PC-3 (cell line): ENCODE measurements around the gene ANKS1A. TPM values are rescaled to one million over a fixed set of nuclear protein-coding genes. Genes with fewer than 3 reads are reported as not detected.

Experiments used
- ATAC-seq: fragments of 200-7000 bp; cut with Tn5 transposase; 2 replicates; pipeline ENCODE4 v1.9.1; 2020; ENCODE audit warnings: mild to moderate bottlenecking, moderate library complexity
- BruUV-seq: library from RNA; stranded (reverse); fragments of 400-500 nt; replicated peaks from 2 replicates; lab custom pipeline; 2021; lab: Mats Ljungman, UMichigan
- CTCF ChIA-PET: fragments of 300-600 bp; sonication (Branson Sonifier 250); formaldehyde crosslinking; loops from one replicate; lab custom pipeline; 2022; ENCODE audit warnings: antibody characterized with exemption; lab: Charles Lee
- POLR2A ChIA-PET: fragments of 300-600 bp; sonication (Branson Sonifier 250); formaldehyde crosslinking; loops from one replicate; lab custom pipeline; 2022; ENCODE audit warnings: antibody characterized with exemption; ENCODE audit not compliant: unreplicated experiment; lab: Charles Lee
- DNase-seq: peaks from one replicate; pipeline ENCODE4 v3.0.0-alpha.2; 2015
- H2AFZ ChIP-seq: fragments of 300-600 bp; sonication (generic); 2 replicates; pipeline ENCODE4 v1.6.0; 2016; ENCODE audit warnings: antibody characterized with exemption, low read length
- H3F3A ChIP-seq: fragments of 300-600 bp; sonication (generic); one replicate; pipeline ENCODE4 v1.6.0; 2017; ENCODE audit warnings: antibody characterized with exemption, low read length, control low read depth, mild to moderate bottlenecking; ENCODE audit not compliant: unreplicated experiment
- H3K27ac ChIP-seq: fragments of 300-600 bp; sonication (generic); 2 replicates; pipeline ENCODE4 v1.5.1; 2016; ENCODE audit warnings: mild to moderate bottlenecking, low read length
- H3K27me3 ChIP-seq: fragments of 300-600 bp; sonication (generic); 2 replicates; pipeline ENCODE4 v1.6.1; 2016; ENCODE audit warnings: low read length, mixed read lengths
- H3K36me3 ChIP-seq: fragments of 300-600 bp; sonication (generic); 2 replicates; pipeline ENCODE4 v1.6.1; 2016; ENCODE audit warnings: low read depth, mixed run types, low read length, mixed read lengths
- H3K4me1 ChIP-seq: fragments of 300-600 bp; sonication (generic); 2 replicates; pipeline ENCODE4 v1.5.1; 2016; ENCODE audit warnings: low read length; ENCODE audit not compliant: insufficient read depth
- H3K4me2 ChIP-seq: fragments of 300-600 bp; sonication (generic); 2 replicates; pipeline ENCODE4 v1.6.0; 2016; ENCODE audit warnings: low read length
- H3K4me3 ChIP-seq: fragments of 300-600 bp; sonication (generic); 2 replicates; pipeline ENCODE4 v1.5.1; 2016; ENCODE audit warnings: mild to moderate bottlenecking, low read length, mixed read lengths
- H3K79me2 ChIP-seq: fragments of 300-600 bp; sonication (generic); 2 replicates; pipeline ENCODE4 v1.6.1; 2017; ENCODE audit warnings: low read length, mixed read lengths
- H3K9ac ChIP-seq: fragments of 300-600 bp; sonication (generic); 2 replicates; pipeline ENCODE4 v1.6.0; 2016; ENCODE audit warnings: mild to moderate bottlenecking, low read length
- H3K9me2 ChIP-seq: fragments of 300-600 bp; sonication (generic); replicated peaks from 2 replicates; pipeline ENCODE4 v1.6.1; 2016; ENCODE audit warnings: mixed run types, low read length, mixed read lengths
- H3K9me3 ChIP-seq: fragments of 300-600 bp; sonication (generic); 2 replicates; pipeline ENCODE4 v1.6.1; 2016; ENCODE audit warnings: low read length, mixed read lengths
- H4K20me1 ChIP-seq: fragments of 300-600 bp; sonication (generic); 2 replicates; pipeline ENCODE4 v1.6.1; 2016; ENCODE audit warnings: low read length, mixed read lengths
- EZH2 ChIP-seq: fragments of 300-600 bp; sonication (generic); IDR thresholded peaks from one replicate; pipeline ENCODE4 v1.6.1; 2017; ENCODE audit warnings: antibody characterized with exemption, mild to moderate bottlenecking, low read length; ENCODE audit not compliant: unreplicated experiment
- EZH2phosphoT487 ChIP-seq: fragments of 300-600 bp; sonication (generic); IDR thresholded peaks from 2 replicates; pipeline ENCODE4 v1.6.1; 2018; ENCODE audit warnings: mild to moderate bottlenecking, antibody characterized with exemption, low read length, borderline replicate concordance
- intact Hi-C: fragments of 100-400 bp; cut with micrococcal nuclease; formaldehyde crosslinking; loops from 2 replicates; pipeline ENCODE4 v1.9.0; 2023
- total RNA-seq: library from RNA; depleted of rRNA; stranded (reverse); fragments of >200 nt; gene quantifications from 2 replicates; pipeline ENCODE4 v1.2.3, GENCODE V29; 2014
- TF ChIP-seq, protein P1 (sequence below): fragments of 300-600 bp; sonication (generic); conservative IDR thresholded peaks from 2 replicates; pipeline ENCODE4 v1.5.1; 2017; ENCODE audit warnings: antibody characterized with exemption, low read depth, mild to moderate bottlenecking, low read length

The ANKS1A gene
- total RNA-seq, 1 experiment from 2014 or later = 18.8 TPM

DNA sequence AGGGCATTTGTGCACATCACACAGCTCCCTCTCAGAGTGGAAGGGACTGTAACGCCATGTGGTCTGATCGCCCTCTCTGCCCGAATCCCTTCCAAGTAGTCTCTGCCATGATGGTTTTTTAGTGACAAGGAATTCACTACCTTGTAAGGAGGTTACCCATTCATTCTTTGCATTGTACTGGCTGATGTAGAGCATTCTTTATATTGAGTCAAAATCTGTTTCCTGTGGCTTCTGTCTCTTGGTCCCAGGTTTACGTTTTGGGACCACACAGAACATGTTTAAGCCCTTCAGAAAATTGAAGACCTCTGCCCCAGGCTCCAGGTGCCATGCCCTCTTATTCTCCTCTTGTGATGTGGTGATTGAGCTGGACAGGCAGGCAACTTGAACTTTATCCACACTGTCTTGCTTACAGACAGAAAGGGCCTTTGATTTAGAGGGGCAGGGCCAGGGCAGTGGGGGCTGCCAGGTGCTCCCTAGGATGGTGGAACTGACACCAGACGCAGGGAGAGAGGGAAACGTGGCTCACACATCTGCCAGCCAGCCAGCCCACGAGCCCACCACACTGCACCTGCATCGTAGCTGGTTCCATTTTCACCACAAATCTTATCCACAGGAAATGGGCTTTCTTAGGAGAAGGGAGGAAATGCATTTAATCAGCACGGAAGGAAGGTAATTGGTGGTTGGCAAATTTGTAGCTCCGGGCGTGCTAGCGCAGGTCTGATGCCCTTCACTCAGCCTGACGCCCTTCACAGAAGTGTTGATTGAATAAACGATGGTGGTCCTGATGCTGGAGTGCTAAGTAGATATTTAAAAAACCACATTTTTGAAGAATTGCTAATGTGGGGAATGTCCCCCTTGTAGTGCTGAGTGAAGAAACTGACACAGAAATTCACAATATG, 173.9 kb downstream of the ANKS1A start:
- Histone ChIP-seq H3K27ac (no peak overlapping the region), H3F3A (no peaks in the 10 kb centered on the region), H3K79me2 (no peaks in the 10 kb centered on the region), H4K20me1 (no peaks in the 10 kb centered on the region), H2AFZ (no peak overlapping the region), H3K4me1 (no peaks in the 10 kb centered on the region), H3K9ac (no peak overlapping the region), H3K9me3 (no peaks in the 10 kb centered on the region), H3K9me2 (no peaks in the 10 kb centered on the region), H3K36me3 (no peaks in the 10 kb centered on the region; the same call in 1 of the 2 replicates), H3K27me3 (no peaks in the 10 kb centered on the region), H3K4me2 (no peak overlapping the region), H3K4me3 (no peak overlapping the region)
- TF ChIP-seq EZH2 (no peak), EZH2phosphoT487 (no peak)
- TF ChIP-seq, protein P1, sequence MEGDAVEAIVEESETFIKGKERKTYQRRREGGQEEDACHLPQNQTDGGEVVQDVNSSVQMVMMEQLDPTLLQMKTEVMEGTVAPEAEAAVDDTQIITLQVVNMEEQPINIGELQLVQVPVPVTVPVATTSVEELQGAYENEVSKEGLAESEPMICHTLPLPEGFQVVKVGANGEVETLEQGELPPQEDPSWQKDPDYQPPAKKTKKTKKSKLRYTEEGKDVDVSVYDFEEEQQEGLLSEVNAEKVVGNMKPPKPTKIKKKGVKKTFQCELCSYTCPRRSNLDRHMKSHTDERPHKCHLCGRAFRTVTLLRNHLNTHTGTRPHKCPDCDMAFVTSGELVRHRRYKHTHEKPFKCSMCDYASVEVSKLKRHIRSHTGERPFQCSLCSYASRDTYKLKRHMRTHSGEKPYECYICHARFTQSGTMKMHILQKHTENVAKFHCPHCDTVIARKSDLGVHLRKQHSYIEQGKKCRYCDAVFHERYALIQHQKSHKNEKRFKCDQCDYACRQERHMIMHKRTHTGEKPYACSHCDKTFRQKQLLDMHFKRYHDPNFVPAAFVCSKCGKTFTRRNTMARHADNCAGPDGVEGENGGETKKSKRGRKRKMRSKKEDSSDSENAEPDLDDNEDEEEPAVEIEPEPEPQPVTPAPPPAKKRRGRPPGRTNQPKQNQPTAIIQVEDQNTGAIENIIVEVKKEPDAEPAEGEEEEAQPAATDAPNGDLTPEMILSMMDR = no peak
- DNase-seq = no peak
- POLR2A ChIA-PET = no interaction called here
- no peak for ATAC-seq
- intact Hi-C loops = no loop called here
- CTCF ChIA-PET = interaction anchor here (0.6 kb wide), 1 partner anchor 28 kb away, joined by 5 read pairs; no protein-coding TSS in a partner anchor
- no TSS peak for BruUV-seq

DNA sequence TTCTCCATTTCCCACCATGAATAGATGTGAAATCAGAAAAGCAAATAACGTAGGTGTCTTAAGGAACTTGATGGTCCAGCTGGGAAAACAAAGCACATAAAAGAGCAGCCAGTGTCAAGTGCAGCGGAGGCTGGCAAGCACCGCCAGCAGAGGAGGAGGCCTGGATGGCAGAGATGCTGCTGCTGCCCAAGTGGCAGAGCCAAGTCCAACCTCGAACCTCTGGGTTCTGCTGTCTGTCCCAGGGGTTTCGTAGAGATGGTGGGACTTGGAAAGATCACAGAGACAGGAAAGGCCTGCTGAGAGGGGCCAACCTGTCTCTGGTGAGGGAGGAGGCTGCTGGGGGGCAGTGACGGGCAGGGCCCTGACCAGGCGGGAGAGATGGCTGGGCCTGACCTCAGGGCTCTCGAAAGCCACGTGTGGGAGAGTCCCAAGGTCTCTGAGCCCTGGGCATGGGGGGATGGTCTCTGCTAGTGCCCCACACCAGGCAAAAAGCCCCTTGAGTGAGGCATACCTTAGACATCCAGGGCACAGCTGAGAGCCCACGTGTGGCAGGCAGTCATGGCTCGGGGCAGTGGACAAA, 174.7 kb downstream of the ANKS1A start:
- ATAC-seq (no peak), DNase-seq (no peak)
- H3K27ac ChIP-seq = no peak overlapping the region
- H3K4me3 ChIP-seq = no peak overlapping the region
- ChIA-PET POLR2A (no interaction called here), CTCF (no interaction called here)
- no peaks in the 10 kb centered on the region for H3F3A ChIP-seq
- H3K4me1 ChIP-seq = no peaks in the 10 kb centered on the region
- no peaks in the 10 kb centered on the region for H3K79me2 ChIP-seq
- intact Hi-C loops = no loop called here
- no peak overlapping the region for H3K4me2 ChIP-seq
- no peaks in the 10 kb centered on the region for H3K9me3 ChIP-seq
- no TSS peak for BruUV-seq
- no peak overlapping the region for H3K9ac ChIP-seq
- no peaks in the 10 kb centered on the region for H4K20me1 ChIP-seq
- H3K9me2 ChIP-seq = no peaks in the 10 kb centered on the region
- no peaks in the 10 kb centered on the region for H3K27me3 ChIP-seq
- TF ChIP-seq EZH2phosphoT487 (no peak), EZH2 (no peak)
- TF ChIP-seq, protein P1 = no peak
- no peak overlapping the region for H2AFZ ChIP-seq
- H3K36me3 ChIP-seq = no peaks in the 10 kb centered on the region; the same call in 1 of the 2 replicates

DNA sequence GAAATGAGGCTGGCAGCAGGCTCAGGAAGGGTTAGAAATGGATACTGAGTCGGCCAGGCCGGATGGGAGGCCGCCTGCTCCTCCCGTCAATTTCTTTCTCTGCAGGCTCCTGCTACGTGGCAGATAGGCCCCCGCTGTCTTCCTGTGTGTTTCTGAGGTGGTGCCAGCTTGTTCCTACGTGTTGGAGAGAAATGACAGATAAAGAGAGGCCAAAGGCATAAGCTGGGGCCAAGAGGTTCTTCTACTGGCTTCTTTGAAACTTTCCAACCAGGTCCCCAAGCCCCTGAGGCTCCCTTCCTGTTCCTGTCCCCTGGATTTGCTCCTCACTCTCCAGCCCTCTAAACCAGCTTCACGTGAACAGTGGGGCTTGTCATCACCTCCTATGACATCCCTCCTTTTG, 175.2 kb downstream of the ANKS1A start:
- Histone ChIP-seq H3K27me3 (no peaks in the 10 kb centered on the region), H3K9me2 (no peaks in the 10 kb centered on the region), H2AFZ (no peak overlapping the region), H3F3A (no peaks in the 10 kb centered on the region), H3K27ac (no peak overlapping the region), H3K9me3 (no peaks in the 10 kb centered on the region), H3K4me1 (no peaks in the 10 kb centered on the region), H3K79me2 (no peaks in the 10 kb centered on the region), H3K36me3 (no peaks in the 10 kb centered on the region; the same call in 1 of the 2 replicates), H3K4me3 (no peak overlapping the region), H3K9ac (no peak overlapping the region), H3K4me2 (no peak overlapping the region), H4K20me1 (no peaks in the 10 kb centered on the region)
- ChIA-PET CTCF (no interaction called here), POLR2A (no interaction called here)
- no peak for ATAC-seq
- no peak for DNase-seq
- no TSS peak for BruUV-seq
- TF ChIP-seq EZH2 (no peak), EZH2phosphoT487 (no peak)
- TF ChIP-seq, protein P1 = no peak
- intact Hi-C loops = no loop called here
